Stomach (tissue), 9 donors: ENCODE measurements around the gene BCAR3. TPM values are rescaled to one million over a fixed set of nuclear protein-coding genes. Genes with fewer than 3 reads are reported as not detected.

Source experiments
- DNase-seq, 2 donors: peaks; one replicate each; pipeline versions ENCODE4 v3.0.0 to v3.0.0-alpha.2; 2013 to 2019
- H3K27ac ChIP-seq, 5 donors: fragments of 200-600 bp in 4 of 5; sonication (generic) in 4 of 5; one replicate each; pipeline ENCODE4 v1.5.1; 2013 to 2019; ENCODE audit warnings: mild to moderate bottlenecking in 1 of 5, moderate library complexity in 1 of 5
- H3K27me3 ChIP-seq, 3 donors: fragments of 200-600 bp; sonication (generic); one replicate each; pipeline ENCODE4 v1.5.1; 2017 to 2019; ENCODE audit warnings: mixed run types in 1 of 3
- H3K36me3 ChIP-seq, 4 donors: fragments of 200-600 bp; sonication (generic); 1 replicate in 3 of 4; 2 replicates in 1 of 4; pipeline ENCODE4 v1.5.1; 2016 to 2019
- H3K4me1 ChIP-seq, 4 donors: fragments of 200-600 bp; sonication (generic); one replicate each; pipeline ENCODE4 v1.5.1; 2016 to 2019
- H3K4me3 ChIP-seq, 4 donors: fragments of 200-600 bp; sonication (generic) in 3 of 4; one replicate each; pipeline ENCODE4 v1.5.1; 2016 to 2019; ENCODE audit warnings: mild to moderate bottlenecking in 1 of 4
- H3K9me3 ChIP-seq, 4 donors: fragments of 200-600 bp; sonication (generic); one replicate each; pipeline ENCODE4 v1.5.1; 2016 to 2019
- EP300 ChIP-seq: sonication (generic); formaldehyde crosslinking; IDR thresholded peaks from one replicate; pipeline ENCODE4 v1.6.1; 2017; ENCODE audit warnings: antibody characterized with exemption
- POLR2A ChIP-seq, 4 donors: fragments of 450-650 bp; IDR thresholded peaks; one replicate each; pipeline ENCODE4 v1.6.1; 2016; ENCODE audit warnings: antibody characterized with exemption in 4 of 4, control low read depth in 2 of 4, mild to moderate bottlenecking in 1 of 4, moderate library complexity in 1 of 4
- POLR2AphosphoS5 ChIP-seq, 3 donors: sonication (generic); formaldehyde crosslinking; IDR thresholded peaks; one replicate each; pipeline ENCODE4 v1.6.1; 2016; ENCODE audit warnings: antibody characterized with exemption in 3 of 3
- WGBS, 5 donors: extraction: QIAGEN DNeasy Blood & Tissue Kit in 3 of 5; methylation state at CpG; one replicate each; pipeline versions ENCODE4 v1.1.5 to v1.1.7; 2013 to 2018; 5-methylcytosine and 5-hydroxymethylcytosine counted together
- intact Hi-C: fragments of 100-400 bp; cut with DNase I; formaldehyde crosslinking; loops from one replicate; pipeline ENCODE4 v1.15.1; 2023; ENCODE audit warnings: low total_unique reads
- polyA plus RNA-seq, 3 donors: library from polyadenylated mRNA; stranded (reverse); fragments of 200-250 nt; gene quantifications; one replicate each; pipeline ENCODE4 v1.2.3, GENCODE V29; 2013
- total RNA-seq, 5 donors: library from RNA; depleted of rRNA; stranded (reverse); fragments of >200 nt; gene quantifications; one replicate each; pipeline versions ENCODE4 v1.1.0 to v1.2.3, GENCODE V29; 2014 to 2016
- TF ChIP-seq, protein P1 (sequence below), 7 experiments: fragments of 450-650 bp in 4 of 7; fragments of 200-600 bp in 3 of 7; sonication (generic) in 3 of 7; IDR thresholded peaks; one replicate each; pipeline ENCODE4 v1.5.1; 2016 to 2019; ENCODE audit warnings: antibody characterized with exemption in 7 of 7, control low read depth in 2 of 7, mild to moderate bottlenecking in 1 of 7
- donor health status: healthy with polysubstance abuse.
- donor health status: Bipolar disorder and iron deficiency.
- donor health status: healthy.

Gene BCAR3
- total and polyA plus RNA-seq, 8 donors = 5.6 to 28.0 (median 19.3) TPM

DNA sequence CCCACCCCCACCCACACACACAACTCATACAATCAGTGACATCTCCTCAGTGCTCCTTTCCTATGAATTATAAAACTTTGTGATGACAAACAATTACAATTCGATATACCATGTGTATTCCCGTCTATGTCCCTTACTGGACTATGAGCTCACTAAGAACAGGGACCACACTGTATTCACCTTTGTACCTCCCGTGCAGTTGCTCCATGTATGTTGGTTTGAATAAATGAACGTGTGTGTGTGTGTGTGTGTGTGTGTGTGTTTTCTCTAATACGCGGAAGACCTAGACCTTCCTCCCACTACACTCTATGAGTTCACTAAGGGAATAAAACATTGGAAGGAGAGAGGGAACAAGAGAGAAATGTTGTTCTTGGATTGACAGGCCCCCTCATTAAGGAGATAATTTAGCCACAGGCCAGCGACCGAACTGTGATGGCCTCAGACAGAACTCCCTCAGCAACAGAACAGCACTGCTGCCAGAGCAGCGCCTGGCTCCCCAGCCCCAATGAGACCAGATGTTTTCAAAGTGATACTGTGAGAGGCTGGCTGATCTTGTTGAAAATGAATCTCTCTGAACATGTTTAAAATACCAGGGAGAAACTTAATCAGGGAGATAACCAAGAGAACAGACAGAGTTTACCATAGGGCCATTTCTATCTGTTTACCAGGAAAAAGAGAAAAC is 21.7 kb downstream of the BCAR3 start:
- WGBS, 5 donors = 75 to 85% (median 79%) methylated on average over 9 of the region's 9 CpGs
- Histone ChIP-seq H3K27me3 (no peaks in the 10 kb centered on the region), H3K4me3 (no peak overlapping the region), H3K4me1 (peaks cover 0 to 53% (median 23%) of the 10 kb centered on the region in 4 donors), H3K9me3 (no peaks in the 10 kb centered on the region), H3K27ac (peak overlapping the region in 1 of 5 donors; percentile 30), H3K36me3 (no peaks in the 10 kb centered on the region)
- TF ChIP-seq POLR2A (IDR thresholded peaks at IDR 0.05) (no peak), POLR2AphosphoS5 (IDR thresholded peaks at IDR 0.05) (no peak), EP300 (no peak)
- TF ChIP-seq, protein P1, sequence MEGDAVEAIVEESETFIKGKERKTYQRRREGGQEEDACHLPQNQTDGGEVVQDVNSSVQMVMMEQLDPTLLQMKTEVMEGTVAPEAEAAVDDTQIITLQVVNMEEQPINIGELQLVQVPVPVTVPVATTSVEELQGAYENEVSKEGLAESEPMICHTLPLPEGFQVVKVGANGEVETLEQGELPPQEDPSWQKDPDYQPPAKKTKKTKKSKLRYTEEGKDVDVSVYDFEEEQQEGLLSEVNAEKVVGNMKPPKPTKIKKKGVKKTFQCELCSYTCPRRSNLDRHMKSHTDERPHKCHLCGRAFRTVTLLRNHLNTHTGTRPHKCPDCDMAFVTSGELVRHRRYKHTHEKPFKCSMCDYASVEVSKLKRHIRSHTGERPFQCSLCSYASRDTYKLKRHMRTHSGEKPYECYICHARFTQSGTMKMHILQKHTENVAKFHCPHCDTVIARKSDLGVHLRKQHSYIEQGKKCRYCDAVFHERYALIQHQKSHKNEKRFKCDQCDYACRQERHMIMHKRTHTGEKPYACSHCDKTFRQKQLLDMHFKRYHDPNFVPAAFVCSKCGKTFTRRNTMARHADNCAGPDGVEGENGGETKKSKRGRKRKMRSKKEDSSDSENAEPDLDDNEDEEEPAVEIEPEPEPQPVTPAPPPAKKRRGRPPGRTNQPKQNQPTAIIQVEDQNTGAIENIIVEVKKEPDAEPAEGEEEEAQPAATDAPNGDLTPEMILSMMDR (IDR thresholded peaks at IDR 0.05) = no peak
- DNase-seq = peak in 1 of 2 donors; percentile 43
- intact Hi-C loops = no loop called here

DNA sequence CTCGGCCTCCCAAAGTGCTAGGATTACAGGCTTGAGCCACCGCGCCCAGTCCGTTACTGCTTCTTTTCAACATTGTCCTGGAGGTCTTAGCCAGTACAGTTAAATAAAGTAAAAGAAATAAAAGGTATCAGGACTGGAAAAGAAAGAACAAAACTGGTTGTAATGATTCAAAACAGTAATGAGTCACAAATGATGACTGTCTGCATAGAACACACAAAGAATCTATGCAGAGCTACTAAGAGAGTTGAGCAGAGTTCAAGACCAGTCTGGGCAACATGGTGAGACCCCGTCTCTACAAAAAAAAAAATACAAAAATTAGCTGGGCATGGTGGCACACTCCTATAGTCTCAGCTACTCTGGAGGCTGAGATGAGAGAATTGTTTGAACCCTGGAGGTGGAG is 23.4 kb downstream of the BCAR3 start:
- Histone ChIP-seq H3K36me3 (no peaks in the 10 kb centered on the region), H3K27ac (no peak overlapping the region), H3K9me3 (no peaks in the 10 kb centered on the region), H3K27me3 (no peaks in the 10 kb centered on the region), H3K4me3 (no peak overlapping the region), H3K4me1 (peaks cover 0 to 36% (median 15%) of the 10 kb centered on the region in 4 donors)
- intact Hi-C loops = no loop called here
- TF ChIP-seq POLR2AphosphoS5 (IDR thresholded peaks at IDR 0.05) (no peak), EP300 (no peak), POLR2A (IDR thresholded peaks at IDR 0.05) (no peak)
- TF ChIP-seq, protein P1 (IDR thresholded peaks at IDR 0.05) = no peak
- 94 to 98% (median 97%) methylated on average over 5 of the region's 5 CpGs for WGBS, 5 donors
- no peak for DNase-seq

DNA sequence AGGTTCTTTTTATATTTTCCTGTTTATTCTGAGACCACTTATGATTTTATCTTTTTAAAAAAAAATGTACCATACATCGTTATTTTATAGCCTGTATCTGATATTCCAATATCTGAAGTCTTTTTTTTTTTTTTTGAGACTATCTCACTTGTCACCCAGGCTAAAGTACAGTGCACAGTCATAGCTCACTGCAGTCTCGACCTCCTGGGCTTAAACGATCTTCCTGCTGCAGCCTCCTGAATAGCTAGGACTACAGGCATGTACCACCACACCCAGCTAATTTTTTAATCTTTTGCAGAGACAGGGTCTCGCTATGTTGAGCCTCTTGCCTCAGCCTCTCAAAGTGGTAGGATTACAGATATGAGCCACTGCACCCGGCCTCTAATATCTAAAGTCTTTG is 25.1 kb downstream of the BCAR3 start:
- no peaks in the 10 kb centered on the region for H3K9me3 ChIP-seq
- H3K36me3 ChIP-seq = no peaks in the 10 kb centered on the region
- DNase-seq = no peak
- H3K4me3 ChIP-seq = no peak overlapping the region
- no peaks in the 10 kb centered on the region for H3K27me3 ChIP-seq
- intact Hi-C loops = no loop called here
- no peak overlapping the region for H3K27ac ChIP-seq
- TF ChIP-seq POLR2A (IDR thresholded peaks at IDR 0.05) (no peak), EP300 (no peak), POLR2AphosphoS5 (IDR thresholded peaks at IDR 0.05) (no peak)
- TF ChIP-seq, protein P1 (IDR thresholded peaks at IDR 0.05) = no peak
- WGBS, 5 donors = 87 to 92% (median 88%) methylated on average over 5 of the region's 5 CpGs
- H3K4me1 ChIP-seq = peaks cover 0 to 33% (median 17%) of the 10 kb centered on the region in 4 donors

DNA sequence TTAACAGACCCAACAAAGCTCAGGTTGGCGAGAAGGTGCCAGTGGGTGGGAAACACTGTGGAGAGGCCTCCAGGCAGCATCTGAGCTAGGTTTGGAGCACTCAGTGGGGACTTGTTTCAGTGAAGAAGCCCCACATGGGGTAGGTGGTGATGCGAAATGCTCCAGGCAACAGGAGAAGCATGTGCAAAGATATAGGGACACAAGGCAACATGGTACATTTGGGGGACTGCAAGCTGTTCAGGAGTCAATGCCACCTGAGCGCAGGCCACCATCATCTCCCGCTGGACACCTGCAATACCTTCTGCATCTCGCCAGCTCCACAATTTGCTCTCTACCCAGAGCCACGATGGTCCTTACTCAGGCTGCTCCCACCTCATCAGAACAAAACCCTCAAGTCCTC is 28.0 kb downstream of the BCAR3 start:
- Histone ChIP-seq H3K9me3 (no peaks in the 10 kb centered on the region), H3K4me1 (peaks cover 0 to 18% (median 11%) of the 10 kb centered on the region in 4 donors), H3K4me3 (no peak overlapping the region), H3K27me3 (no peaks in the 10 kb centered on the region), H3K27ac (no peak overlapping the region), H3K36me3 (no peaks in the 10 kb centered on the region)
- TF ChIP-seq POLR2AphosphoS5 (IDR thresholded peaks at IDR 0.05) = no peak
- TF ChIP-seq EP300 = no peak
- TF ChIP-seq, protein P1 (IDR thresholded peaks at IDR 0.05) = no peak
- no peak for TF ChIP-seq POLR2A (IDR thresholded peaks at IDR 0.05)
- WGBS, 5 donors = 97 to 100% (median 98%) methylated on average over 4 to 6 of the region's 6 CpGs
- intact Hi-C loops = no loop called here
- no peak for DNase-seq
